Effector memory CD4-positive, alpha-beta T cell (primary cell): ENCODE measurements around the gene ALG6.

Experiments
- DNase-seq, 3 donors: peaks; one replicate each; pipeline ENCODE4 v3.0.0-alpha.2; 2020
- H3K27ac ChIP-seq: 2 replicates; pipeline ENCODE4 v1.7.0; 2013; ENCODE audit warnings: mild to moderate bottlenecking, low read length, moderate library complexity; ENCODE audit not compliant: insufficient read depth, poor library complexity, severe bottlenecking
- H3K27me3 ChIP-seq: replicated peaks from 2 replicates; pipeline ENCODE4 v1.7.0; 2013; ENCODE audit warnings: mild to moderate bottlenecking, low read length; ENCODE audit not compliant: insufficient read depth, control insufficient read depth, poor library complexity, severe bottlenecking
- H3K36me3 ChIP-seq: 2 replicates; pipeline ENCODE4 v1.7.0; 2013; ENCODE audit warnings: mild to moderate bottlenecking, low read length, moderate library complexity; ENCODE audit not compliant: control insufficient read depth, insufficient read depth
- H3K4me1 ChIP-seq: 2 replicates; pipeline ENCODE4 v1.7.0; 2013; ENCODE audit warnings: low read length, mild to moderate bottlenecking; ENCODE audit not compliant: control insufficient read depth, insufficient read depth, poor library complexity, severe bottlenecking
- H3K4me3 ChIP-seq: 2 replicates; pipeline ENCODE4 v1.7.0; 2013; ENCODE audit warnings: low read length, low read depth, mild to moderate bottlenecking; ENCODE audit not compliant: insufficient read depth, poor library complexity, severe bottlenecking
- H3K9me3 ChIP-seq: 2 replicates; pipeline ENCODE4 v1.7.0; 2013; ENCODE audit warnings: mild to moderate bottlenecking, low read length, moderate library complexity; ENCODE audit not compliant: control insufficient read depth

ALG6 gene

GRCh38 chr1:63475761-63476160 is 108.3 kb downstream of the ALG6 start:
- H3K4me3 ChIP-seq, result no peak overlapping the region
- DNase-seq, result no peak
- no peaks in the 10 kb centered on the region for H3K27me3 ChIP-seq
- no peaks in the 10 kb centered on the region for H3K9me3 ChIP-seq
- no peaks in the 10 kb centered on the region for H3K36me3 ChIP-seq
- no peak overlapping the region for H3K27ac ChIP-seq
- no peaks in the 10 kb centered on the region for H3K4me1 ChIP-seq

DNA sequence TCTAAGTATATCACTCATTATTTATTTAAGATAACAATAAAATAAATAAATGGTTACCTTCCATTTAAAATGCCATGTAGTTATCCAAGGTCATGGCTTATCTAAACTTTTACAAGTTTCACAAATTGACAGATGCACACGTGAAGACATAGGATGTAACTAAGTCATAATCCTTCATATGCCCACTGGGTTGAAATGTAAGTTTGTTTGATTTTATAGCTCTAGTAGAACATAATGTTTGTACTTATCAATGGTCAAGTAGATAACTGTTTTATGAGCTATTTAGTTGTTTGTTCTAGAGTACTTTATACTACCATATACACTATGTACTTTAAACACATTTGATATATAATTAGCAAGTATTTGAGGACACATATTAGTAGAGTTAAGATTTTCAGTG is 112.6 kb downstream of the ALG6 start:
- Histone ChIP-seq H3K27ac (no peak overlapping the region), H3K9me3 (no peaks in the 10 kb centered on the region), H3K4me3 (no peak overlapping the region), H3K4me1 (no peaks in the 10 kb centered on the region), H3K36me3 (no peaks in the 10 kb centered on the region), H3K27me3 (no peaks in the 10 kb centered on the region)
- no peak for DNase-seq

GRCh38 chr1:63486629-63487028 is 119.2 kb downstream of the ALG6 start:
- no peaks in the 10 kb centered on the region for H3K36me3 ChIP-seq
- H3K27me3 ChIP-seq, result no peaks in the 10 kb centered on the region
- H3K4me3 ChIP-seq, result no peak overlapping the region
- H3K4me1 ChIP-seq, result no peaks in the 10 kb centered on the region
- no peak overlapping the region for H3K27ac ChIP-seq
- H3K9me3 ChIP-seq, result no peaks in the 10 kb centered on the region
- DNase-seq, result no peak

GRCh38 chr1:63487336-63488065 is 120.1 kb downstream of the ALG6 start:
- Histone ChIP-seq H3K4me3 (no peak overlapping the region), H3K4me1 (no peaks in the 10 kb centered on the region), H3K9me3 (no peaks in the 10 kb centered on the region), H3K27ac (no peak overlapping the region), H3K36me3 (no peaks in the 10 kb centered on the region), H3K27me3 (no peaks in the 10 kb centered on the region)
- DNase-seq, result no peak
